Common myeloid progenitor, CD34-positive (primary cell): ENCODE data around the gene SAMD3.
A peak's percentile ranks its signal among the peaks of the same experiment; 100 is the strongest.
"Not testable (repeated sequence)": the region's sequence is repeated elsewhere in the genome, so short reads cannot be mapped to it uniquely, and the experiment has no call there.

ENCODE experiments used
- CTCF ChIA-PET: fragments of 350-600 bp; sonication (Branson Sonifier 250); formaldehyde crosslinking; loops from one replicate; lab custom pipeline; 2021; ENCODE audit warnings: antibody characterized with exemption; lab: Charles Lee
- POLR2A ChIA-PET: fragments of 350-600 bp; sonication (Branson Sonifier 250); formaldehyde crosslinking; loops from one replicate; lab custom pipeline; 2021; ENCODE audit warnings: antibody characterized with exemption; lab: Charles Lee
- DNase-seq, 3 donors: peaks; one replicate each; pipeline versions ENCODE4 v3.0.0 to v3.0.0-alpha.2; 2013
- H3K27ac ChIP-seq, 2 experiments: 1 replicate in 1 of 2; 2 replicates in 1 of 2; pipeline ENCODE4 v1.7.0; 2013; ENCODE audit warnings: inconsistent platforms in 2 of 2, low read length in 2 of 2, mild to moderate bottlenecking in 2 of 2, low read depth in 1 of 2, moderate library complexity in 1 of 2; ENCODE audit not compliant: severe bottlenecking in 2 of 2, insufficient read depth in 1 of 2, poor library complexity in 1 of 2
- H3K27me3 ChIP-seq, 5 experiments: replicated peaks in 2 of 5; 1 replicate in 3 of 5; 2 replicates in 2 of 5; pipeline versions ENCODE4 v1.6.1 to v1.7.0; 2013; ENCODE audit warnings: low read length in 4 of 5, mild to moderate bottlenecking in 2 of 5, moderate library complexity in 2 of 5, inconsistent platforms in 1 of 5; ENCODE audit not compliant: insufficient read depth in 5 of 5, control insufficient read depth in 4 of 5
- H3K36me3 ChIP-seq, 4 experiments: 1 replicate in 2 of 4; 2 replicates in 2 of 4; pipeline versions ENCODE4 v1.6.1 to v1.7.0; 2013; ENCODE audit warnings: low read length in 3 of 4, control low read depth in 1 of 4, mild to moderate bottlenecking in 1 of 4; ENCODE audit not compliant: control insufficient read depth in 4 of 4, insufficient read depth in 4 of 4
- H3K4me1 ChIP-seq, 4 experiments: 1 replicate in 3 of 4; 2 replicates in 1 of 4; pipeline versions ENCODE4 v1.6.1 to v1.7.1; 2013; ENCODE audit warnings: low read length in 3 of 4, mild to moderate bottlenecking in 3 of 4, control low read depth in 1 of 4, inconsistent platforms in 1 of 4, moderate library complexity in 1 of 4; ENCODE audit not compliant: control insufficient read depth in 4 of 4, insufficient read depth in 4 of 4; ENCODE audit errors: control extremely low read depth in 1 of 4
- H3K4me3 ChIP-seq, 7 experiments: 1 replicate in 4 of 7; 2 replicates in 3 of 7; pipeline versions ENCODE4 v1.5.1 to v1.7.0; 2013; ENCODE audit warnings: mild to moderate bottlenecking in 7 of 7, low read length in 6 of 7, moderate library complexity in 6 of 7, inconsistent platforms in 2 of 7, low read depth in 2 of 7, control low read depth in 1 of 7; ENCODE audit not compliant: insufficient read depth in 4 of 7, control insufficient read depth in 1 of 7; ENCODE audit errors: extremely low read depth in 1 of 7
- H3K9me3 ChIP-seq, 5 experiments: 1 replicate in 4 of 5; 2 replicates in 1 of 5; pipeline versions ENCODE4 v1.6.1 to v1.7.1; 2013; ENCODE audit warnings: low read length in 4 of 5, mild to moderate bottlenecking in 2 of 5, inconsistent platforms in 1 of 5, low read depth in 1 of 5, moderate library complexity in 1 of 5; ENCODE audit not compliant: control insufficient read depth in 4 of 5, insufficient read depth in 2 of 5; ENCODE audit errors: control extremely low read depth in 1 of 5
- WGBS: methylation state at CpG from one replicate; pipeline ENCODE4 v1.1.5; 2013; ENCODE audit not compliant: insufficient coverage; 5-methylcytosine and 5-hydroxymethylcytosine counted together

The SAMD3 gene

GRCh38 chr6:130200020-130200419, 22.7 kb downstream of the SAMD3 start:
- Histone ChIP-seq H3K4me1 (no peaks in the 10 kb centered on the region), H3K27ac (no peak overlapping the region), H3K9me3 (no peaks in the 10 kb centered on the region), H3K4me3 (no peak overlapping the region), H3K36me3 (no peaks in the 10 kb centered on the region), H3K27me3 (no peaks in the 10 kb centered on the region)
- WGBS, result 94% methylated on average over 3 of the region's 7 CpGs
- POLR2A ChIA-PET, result no interaction called here
- CTCF ChIA-PET, result no interaction called here
- no peak for DNase-seq

GRCh38 chr6:130198483-130199035, 24.2 kb downstream of the SAMD3 start:
- Histone ChIP-seq H3K4me1 (no peaks in the 10 kb centered on the region), H3K27me3 (no peaks in the 10 kb centered on the region), H3K27ac (no peak overlapping the region), H3K4me3 (no peak overlapping the region), H3K36me3 (no peaks in the 10 kb centered on the region), H3K9me3 (peaks cover 0 to 1% (median 0%) of the 10 kb centered on the region in 5 experiments)
- ChIA-PET POLR2A (no interaction called here), CTCF (no interaction called here)
- DNase-seq, result no peak
- 57% methylated on average over 1 of the region's 2 CpGs for WGBS

GRCh38 chr6:130197816-130198482, 24.8 kb downstream of the SAMD3 start:
- H3K4me3 ChIP-seq, H3K36me3 ChIP-seq, POLR2A ChIA-PET, DNase-seq, H3K4me1 ChIP-seq, H3K27ac ChIP-seq, H3K9me3 ChIP-seq, H3K27me3 ChIP-seq, CTCF ChIA-PET: not testable (repeated sequence)
- 87% methylated on average over 8 of the region's 9 CpGs for WGBS

GRCh38 chr6:130194434-130194833, 28.3 kb downstream of the SAMD3 start:
- 100% methylated on average over 4 of the region's 4 CpGs for WGBS
- DNase-seq, CTCF ChIA-PET, H3K36me3 ChIP-seq, H3K27ac ChIP-seq, H3K27me3 ChIP-seq, H3K9me3 ChIP-seq, POLR2A ChIA-PET, H3K4me3 ChIP-seq: not testable (repeated sequence)
- H3K4me1 ChIP-seq, result peaks cover 5 to 12% (median 9%) of the 10 kb centered on the region in 4 experiments

- CTCF ChIA-PET, result no interaction called here
Measured at GRCh38 chr6:130190701-130191690, 31.8 kb downstream of the SAMD3 start.

GRCh38 chr6:130189531-130190397, 33.0 kb downstream of the SAMD3 start:
- CTCF ChIA-PET, result no interaction called here
- Histone ChIP-seq H3K4me1 (peaks cover 5 to 12% (median 9%) of the 10 kb centered on the region in 4 experiments), H3K27ac (no peak overlapping the region), H3K27me3 (no peaks in the 10 kb centered on the region), H3K36me3 (no peaks in the 10 kb centered on the region), H3K4me3 (no peak overlapping the region), H3K9me3 (peaks cover 0 to 1% (median 0%) of the 10 kb centered on the region in 5 experiments)
- no peak for DNase-seq
- WGBS, result 91% methylated on average over 6 of the region's 8 CpGs
- POLR2A ChIA-PET, result no interaction called here

More at GRCh38 chr6:130190701-130191690, 31.8 kb downstream of the SAMD3 start:
- Histone ChIP-seq H3K4me3 (peak overlapping the region in 2 of 7 experiments; percentile 10 to 16), H3K9me3 (peaks cover 0 to 1% (median 0%) of the 10 kb centered on the region in 5 experiments), H3K4me1 (peaks cover 5 to 12% (median 9%) of the 10 kb centered on the region in 4 experiments), H3K27ac (no peak overlapping the region), H3K36me3 (no peaks in the 10 kb centered on the region), H3K27me3 (no peaks in the 10 kb centered on the region)
- WGBS, result 61% methylated on average over 3 of the region's 8 CpGs
- DNase-seq, result peak in 2 of 3 donors; percentile 13 to 20
- POLR2A ChIA-PET, result no interaction called here
